ENCODE data around the gene PARP6.

PARP6 gene

DNA sequence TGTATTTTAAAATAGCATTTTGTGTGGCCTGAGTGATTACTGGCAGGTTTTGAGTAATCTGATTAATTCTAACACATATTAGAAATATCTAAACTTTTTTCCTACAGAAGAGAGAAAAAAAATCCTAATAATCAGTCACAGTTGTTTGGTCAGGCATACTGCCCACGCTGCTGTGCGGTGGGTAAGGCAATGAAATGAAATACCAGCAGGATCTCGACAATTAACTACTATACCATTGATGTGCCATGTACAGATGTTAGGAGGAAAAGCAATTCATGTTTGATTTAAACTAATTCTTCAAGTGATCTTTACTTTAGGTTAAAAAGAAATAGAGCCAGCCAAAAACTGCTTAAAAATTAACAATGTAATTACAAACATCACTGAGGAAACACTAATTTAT, 79.9 kb downstream of the PARP6 start:
- TF ChIP-seq, protein P1, sequence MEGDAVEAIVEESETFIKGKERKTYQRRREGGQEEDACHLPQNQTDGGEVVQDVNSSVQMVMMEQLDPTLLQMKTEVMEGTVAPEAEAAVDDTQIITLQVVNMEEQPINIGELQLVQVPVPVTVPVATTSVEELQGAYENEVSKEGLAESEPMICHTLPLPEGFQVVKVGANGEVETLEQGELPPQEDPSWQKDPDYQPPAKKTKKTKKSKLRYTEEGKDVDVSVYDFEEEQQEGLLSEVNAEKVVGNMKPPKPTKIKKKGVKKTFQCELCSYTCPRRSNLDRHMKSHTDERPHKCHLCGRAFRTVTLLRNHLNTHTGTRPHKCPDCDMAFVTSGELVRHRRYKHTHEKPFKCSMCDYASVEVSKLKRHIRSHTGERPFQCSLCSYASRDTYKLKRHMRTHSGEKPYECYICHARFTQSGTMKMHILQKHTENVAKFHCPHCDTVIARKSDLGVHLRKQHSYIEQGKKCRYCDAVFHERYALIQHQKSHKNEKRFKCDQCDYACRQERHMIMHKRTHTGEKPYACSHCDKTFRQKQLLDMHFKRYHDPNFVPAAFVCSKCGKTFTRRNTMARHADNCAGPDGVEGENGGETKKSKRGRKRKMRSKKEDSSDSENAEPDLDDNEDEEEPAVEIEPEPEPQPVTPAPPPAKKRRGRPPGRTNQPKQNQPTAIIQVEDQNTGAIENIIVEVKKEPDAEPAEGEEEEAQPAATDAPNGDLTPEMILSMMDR (IDR thresholded peaks at IDR 0.05; ENCODE audit: low read depth, low read length), result no peak
- Histone ChIP-seq H3K36me3 (no peaks in the 10 kb centered on the region), H3K27ac (no peak overlapping the region), H3K27me3 (ENCODE audit: insufficient read depth, low read depth, severe bottlenecking) (no peaks in the 10 kb centered on the region), H3K9me3 (ENCODE audit: severe bottlenecking) (no peaks in the 10 kb centered on the region), H3K4me3 (ENCODE audit: low read depth, low read length) (no peak overlapping the region)
- no peak for DNase-seq
